Daoy (cell line): ENCODE results near the gene PRR7. TPM values are rescaled to one million over a fixed set of nuclear protein-coding genes. Genes with fewer than 3 reads are reported as not detected.
A peak's percentile ranks its signal among the peaks of the same experiment; 100 is the strongest.

Source experiments
- DNase-seq: peaks from one replicate; pipeline ENCODE4 v3.0.0-alpha.2; 2015; ENCODE audit warnings: low read depth
- total RNA-seq: library from RNA; depleted of rRNA; stranded (reverse); fragments of >200 nt; shearing (Covaris generic); gene quantifications from 2 replicates; pipeline ENCODE4 v1.2.3, GENCODE V29; 2014

PRR7 gene
- total RNA-seq, 1 experiment from 2014 or later = 21.4 TPM

- no peak for DNase-seq
Observed at GRCh38 chr5:177423671-177424070, 22.9 kb upstream of the PRR7 start.

DNA sequence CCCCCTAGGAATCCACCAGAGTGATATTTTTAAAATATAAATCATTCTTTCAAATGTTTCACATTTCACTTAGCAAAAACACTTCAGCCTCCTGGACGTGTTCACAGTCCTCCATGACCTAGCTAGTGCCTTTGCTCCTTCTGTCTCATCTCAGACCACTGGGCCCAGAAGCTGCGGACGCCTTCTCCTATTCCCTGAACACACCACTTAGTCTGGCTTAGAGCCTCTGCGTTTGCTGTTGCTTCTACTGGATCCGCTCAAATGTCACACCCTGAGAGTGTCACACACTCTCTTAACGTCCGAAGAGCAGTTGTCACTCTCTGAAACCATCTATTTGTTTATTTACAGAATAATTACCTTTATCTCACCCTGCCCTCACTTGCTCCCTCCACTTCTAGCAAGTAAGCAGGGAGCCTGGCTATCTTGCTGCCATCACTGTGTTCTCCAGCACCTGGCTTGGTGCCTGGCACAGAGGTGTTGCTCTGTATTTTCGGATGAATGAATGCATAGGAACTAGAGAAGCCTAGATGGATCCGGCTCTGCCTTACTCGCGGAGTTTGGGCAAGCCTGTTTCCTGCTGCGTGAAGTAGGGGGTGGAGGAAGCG, 21.3 kb upstream of the PRR7 start:
- no peak for DNase-seq

DNA sequence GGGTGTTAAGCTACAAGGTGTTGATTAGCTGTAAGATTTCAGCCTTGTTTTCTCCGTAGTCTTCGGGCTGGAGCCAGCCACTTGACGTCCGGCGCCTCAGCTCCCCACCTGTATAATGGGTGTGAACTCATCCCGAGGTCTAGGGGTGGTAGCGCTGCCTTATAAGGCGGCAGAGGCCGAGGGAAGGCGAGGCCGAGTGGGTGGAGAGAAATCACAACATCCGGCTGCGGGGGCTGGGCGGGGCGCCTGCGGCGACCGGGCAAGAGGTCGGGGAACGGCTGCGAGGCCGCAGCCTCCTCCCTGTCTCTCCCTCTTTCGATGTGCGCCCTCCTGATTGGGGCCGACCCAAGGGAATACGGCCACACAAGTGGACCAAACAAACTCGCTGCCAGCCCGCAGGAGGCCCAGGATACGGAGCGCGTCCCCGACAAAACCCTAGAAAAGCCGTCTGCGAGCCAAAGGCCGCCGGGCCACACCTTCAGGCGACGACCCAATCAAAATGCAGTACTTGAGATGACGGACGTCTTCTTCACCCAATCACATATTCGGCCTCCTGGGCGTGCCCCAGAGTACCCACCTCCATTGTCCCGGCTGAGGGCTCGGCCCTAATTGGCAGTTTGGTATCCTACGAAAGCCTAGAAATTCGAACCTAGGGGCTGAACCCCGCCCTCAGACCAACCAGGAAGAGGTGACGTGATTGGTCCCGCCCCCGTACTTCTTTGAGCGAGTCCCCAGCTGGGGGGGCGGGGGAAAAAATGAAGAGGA, 20.6 kb upstream of the PRR7 start:
- peak; percentile 100 for DNase-seq

DNA sequence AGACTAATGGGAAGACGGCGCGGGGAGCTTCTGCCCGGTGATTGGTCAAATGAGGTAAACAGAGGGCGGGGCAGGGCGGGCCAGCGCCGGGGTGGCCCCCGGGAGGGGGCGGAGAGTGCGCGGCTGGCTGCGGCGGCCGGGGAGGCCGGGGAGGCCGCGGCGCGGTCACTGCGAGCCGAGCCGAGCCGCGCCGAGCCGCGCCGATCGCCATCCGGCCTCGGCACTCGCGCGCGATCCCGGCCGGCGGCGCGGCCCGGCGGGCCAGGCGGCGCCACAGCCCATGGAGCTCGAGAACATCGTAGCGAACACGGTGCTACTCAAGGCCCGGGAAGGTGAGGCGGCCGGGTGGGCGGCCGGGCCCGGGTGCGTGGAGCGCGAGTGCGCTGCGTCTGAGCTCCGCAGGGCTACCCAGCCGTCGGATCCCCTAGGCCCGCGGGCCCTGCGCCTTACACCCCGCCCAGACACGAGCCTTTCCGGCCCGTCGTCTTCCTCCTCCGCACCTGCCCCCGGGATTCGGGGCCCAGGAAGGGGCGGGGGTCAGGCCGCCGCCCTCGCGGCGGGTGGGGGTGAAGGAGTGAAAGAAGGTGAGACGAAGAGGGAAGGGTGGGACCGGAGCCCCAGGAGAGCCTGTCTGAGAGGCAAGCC, 19.9 kb upstream of the PRR7 start, which contains the start of gene GRK6:
TSS of gene GRK6 (plus strand) at position 111 of the 645 bp plus-strand sequence. CDS start at position 281, 170 bp downstream.
- DNase-seq = peak; percentile 59

- DNase-seq = no peak
Observed at GRCh38 chr5:177427211-177427822, 19.3 kb upstream of the PRR7 start.

GRCh38 chr5:177427919-177428573, 18.6 kb upstream of the PRR7 start:
- DNase-seq = no peak

- DNase-seq = no peak
Observed at GRCh38 chr5:177428574-177429217, 17.9 kb upstream of the PRR7 start.

DNA sequence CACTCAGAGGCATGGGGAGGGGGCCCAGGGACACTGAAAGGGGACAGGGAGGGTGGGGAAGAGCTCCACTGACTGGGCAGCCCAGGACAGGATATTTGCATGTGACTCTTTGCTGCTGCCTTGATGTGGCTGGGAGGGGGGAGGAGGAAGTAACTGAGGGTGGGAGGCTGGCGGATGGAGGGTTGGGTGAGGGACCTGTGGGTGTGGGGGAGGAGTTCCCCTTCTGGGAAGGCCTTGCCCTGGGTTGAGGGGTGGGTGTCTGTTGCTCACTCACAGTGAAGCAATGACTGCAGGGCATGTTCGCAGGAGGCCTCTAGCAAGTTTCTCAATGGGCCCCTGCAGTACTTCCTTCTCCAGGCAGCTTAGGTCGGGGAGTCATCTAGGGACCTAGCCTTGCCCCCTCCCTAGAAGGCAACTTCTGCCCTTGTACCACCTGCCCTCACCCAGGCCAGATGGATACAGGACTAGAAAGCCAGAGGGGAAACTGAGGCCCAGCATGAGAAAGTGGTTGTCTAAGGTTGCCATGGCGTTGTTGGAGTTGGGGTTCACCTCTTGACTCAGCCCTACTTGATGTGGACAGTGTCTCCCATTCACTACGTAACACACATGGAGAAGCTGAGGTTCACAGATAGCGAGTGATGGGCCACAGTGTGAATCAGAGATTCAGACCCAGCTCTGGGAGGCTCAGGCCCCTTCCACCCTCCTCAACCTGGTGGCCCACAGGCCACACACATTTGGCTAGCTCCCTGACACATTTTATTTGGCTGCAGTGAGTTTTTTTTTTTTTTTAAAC, 17.2 kb upstream of the PRR7 start:
- no peak for DNase-seq

DNA sequence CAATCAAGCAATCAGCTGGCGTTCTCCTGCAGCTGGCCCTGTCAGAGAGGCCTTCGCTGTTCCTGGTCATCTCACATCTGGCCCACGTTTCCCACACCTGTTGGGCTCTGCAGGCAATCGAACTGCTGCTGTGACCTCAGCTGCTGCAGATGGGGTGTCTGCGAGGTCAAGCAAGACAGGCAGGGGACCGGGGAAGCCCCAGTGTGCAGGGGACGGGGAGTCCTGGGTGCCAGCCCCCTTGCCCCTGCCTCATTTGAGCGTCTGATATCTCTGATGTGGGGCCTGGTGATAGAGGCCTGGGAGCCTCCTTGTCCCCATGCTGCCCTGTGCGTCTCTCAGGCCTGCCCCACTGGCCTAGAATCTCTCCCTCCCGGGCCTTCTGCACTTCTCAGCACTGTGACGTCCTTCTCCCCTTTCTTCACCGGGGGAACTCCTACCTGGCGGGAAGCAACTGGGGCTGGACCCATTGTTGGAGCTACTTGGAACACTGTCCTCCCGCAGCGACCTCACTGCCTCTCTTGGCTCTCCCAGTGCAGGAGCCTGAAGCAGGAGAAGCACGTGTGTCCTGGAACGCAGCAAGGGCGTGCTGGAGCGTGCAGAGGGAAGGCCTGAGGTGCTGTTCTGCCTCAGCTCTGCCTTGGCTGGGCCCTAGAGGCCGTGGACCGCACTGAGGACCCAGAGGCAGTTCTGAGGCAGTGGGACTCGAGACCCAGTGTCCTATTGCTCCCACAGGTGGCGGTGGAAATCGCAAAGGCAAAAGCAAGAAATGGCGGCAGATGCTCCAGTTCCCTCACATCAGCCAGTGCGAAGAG, 16.3 kb upstream of the PRR7 start:
- DNase-seq = no peak

- no peak for DNase-seq
Observed at GRCh38 chr5:177430972-177431316, 15.7 kb upstream of the PRR7 start.

GRCh38 chr5:177431317-177432142, 15.1 kb upstream of the PRR7 start:
- no peak for DNase-seq

DNA sequence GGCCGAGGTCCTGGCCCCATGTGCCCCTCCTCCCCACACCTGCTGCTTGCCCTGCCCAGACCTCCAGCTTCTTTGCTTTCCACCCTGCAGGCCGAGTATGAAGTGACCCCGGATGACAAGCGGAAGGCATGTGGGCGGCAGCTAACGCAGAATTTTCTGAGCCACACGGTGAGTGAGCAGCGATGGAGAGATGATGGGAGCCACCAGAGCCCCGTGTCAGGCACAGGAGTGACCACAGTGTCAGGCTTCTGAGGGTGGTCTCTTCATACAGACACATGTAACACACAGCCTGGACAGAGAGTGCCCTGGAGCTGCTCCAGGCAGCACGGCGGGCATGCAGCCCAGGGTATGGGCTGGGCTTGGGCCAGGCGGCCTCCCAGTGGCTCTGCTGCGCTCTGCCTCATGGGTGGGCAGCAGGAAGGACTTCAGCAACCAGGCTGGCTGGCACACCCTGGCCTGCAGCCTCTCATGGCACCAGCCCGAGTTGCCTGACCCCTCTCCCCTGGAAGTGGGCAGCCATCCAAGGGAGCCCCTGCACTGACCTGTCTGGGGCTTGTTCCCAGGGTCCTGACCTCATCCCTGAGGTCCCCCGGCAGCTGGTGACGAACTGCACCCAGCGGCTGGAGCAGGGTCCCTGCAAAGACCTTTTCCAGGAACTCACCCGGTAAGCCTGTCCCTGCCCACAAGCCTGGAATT, 14.3 kb upstream of the PRR7 start:
- no peak for DNase-seq

- no peak for DNase-seq
Observed at GRCh38 chr5:177432839-177433657, 13.6 kb upstream of the PRR7 start.

- DNase-seq = no peak
Observed at GRCh38 chr5:177433658-177434217, 12.9 kb upstream of the PRR7 start.

GRCh38 chr5:177434437-177434836, 12.2 kb upstream of the PRR7 start:
- DNase-seq = no peak

GRCh38 chr5:177434942-177435738, 11.5 kb upstream of the PRR7 start:
- DNase-seq = no peak
